HEK293 (cell line): Measurements from ENCODE around the gene IFNGR1.

ENCODE experiments used
- CTCF ChIA-PET: fragments of 350-600 bp; formaldehyde crosslinking; extraction: SDS; loops from one replicate; lab custom pipeline; 2021; ENCODE audit warnings: antibody characterized with exemption; lab: Yijun Ruan, JAX
- POLR2A ChIA-PET: fragments of 300-600 bp; formaldehyde crosslinking; extraction: SDS; loops from one replicate; lab custom pipeline; 2020; ENCODE audit warnings: antibody characterized with exemption, inconsistent platforms; lab: Yijun Ruan, JAX
- H3K27ac ChIP-seq: fragments of 200-500 bp; sonication (Bioruptor generic); 2 replicates; pipeline ENCODE4 v1.5.1; 2014; ENCODE audit warnings: low read depth, low read length, control low read depth, inconsistent platforms; ENCODE audit errors: extremely low read depth
- H3K36me3 ChIP-seq, 2 experiments: fragments of 200-500 bp in 1 of 2; sonication (Bioruptor generic) in 1 of 2; 1 replicate in 1 of 2; 2 replicates in 1 of 2; pipeline ENCODE4 v1.5.1; 2014 to 2017; ENCODE audit warnings: inconsistent platforms in 2 of 2, low read length in 2 of 2; ENCODE audit not compliant: control insufficient read depth in 2 of 2, insufficient read depth in 1 of 2
- H3K4me1 ChIP-seq: fragments of 200-500 bp; sonication (Bioruptor generic); 2 replicates; pipeline ENCODE4 v1.5.1; 2014; ENCODE audit warnings: mild to moderate bottlenecking, low read length, inconsistent platforms; ENCODE audit not compliant: control insufficient read depth, insufficient read depth
- H3K4me3 ChIP-seq: 2 replicates; pipeline ENCODE4 v1.5.1; 2011; ENCODE audit warnings: low read depth, mild to moderate bottlenecking, control low read depth, low read length, moderate library complexity
- H3K9me3 ChIP-seq: fragments of 200-500 bp; sonication (Bioruptor generic); 2 replicates; pipeline ENCODE4 v1.5.1; 2014; ENCODE audit warnings: low read depth, low read length, inconsistent platforms; ENCODE audit not compliant: control insufficient read depth, insufficient read depth
- GLIS2 ChIP-seq: fragments of 450-650 bp; formaldehyde crosslinking; IDR thresholded peaks from 2 replicates; pipeline ENCODE4 v1.5.1; 2016; ENCODE audit warnings: missing biosample characterization, missing genetic modification characterization
- KLF7 ChIP-seq: fragments of 450-650 bp; formaldehyde crosslinking; IDR thresholded peaks from 2 replicates; pipeline ENCODE4 v1.5.1; 2016; ENCODE audit warnings: missing biosample characterization, missing genetic modification characterization, borderline replicate concordance
- KLF9 ChIP-seq: fragments of 450-650 bp; formaldehyde crosslinking; IDR thresholded peaks from 2 replicates; pipeline ENCODE4 v1.5.1; 2016; ENCODE audit warnings: missing biosample characterization, missing genetic modification characterization, low read depth
- SALL2 ChIP-seq: fragments of 450-650 bp; formaldehyde crosslinking; IDR thresholded peaks from 2 replicates; pipeline ENCODE4 v1.5.0; 2017; ENCODE audit warnings: missing biosample characterization, mild to moderate bottlenecking, missing genetic modification characterization, borderline replicate concordance
- SCRT2 ChIP-seq: fragments of 450-650 bp; formaldehyde crosslinking; IDR thresholded peaks from 2 replicates; pipeline ENCODE4 v1.5.1; 2016; ENCODE audit warnings: missing biosample characterization, missing genetic modification characterization
- SP2 ChIP-seq: fragments of 450-650 bp; formaldehyde crosslinking; IDR thresholded peaks from 2 replicates; pipeline ENCODE4 v1.5.1; 2016; ENCODE audit warnings: missing biosample characterization, missing genetic modification characterization
- SP7 ChIP-seq: fragments of 450-650 bp; formaldehyde crosslinking; IDR thresholded peaks from 2 replicates; pipeline ENCODE4 v1.5.1; 2016; ENCODE audit warnings: missing biosample characterization, missing genetic modification characterization
- TRIM28 ChIP-seq: IDR thresholded peaks from 2 replicates; pipeline ENCODE4 v1.6.1; 2011; ENCODE audit warnings: low read length, control low read depth, borderline replicate concordance
- ZBTB1 ChIP-seq: fragments of 450-650 bp; formaldehyde crosslinking; IDR thresholded peaks from 2 replicates; pipeline ENCODE4 v1.5.1; 2016; ENCODE audit warnings: missing biosample characterization, missing genetic modification characterization
- ZFP69B ChIP-seq: fragments of 450-650 bp; formaldehyde crosslinking; IDR thresholded peaks from 2 replicates; pipeline ENCODE4 v1.5.1; 2016; ENCODE audit warnings: missing biosample characterization, missing genetic modification characterization
- ZNF114 ChIP-seq: fragments of 450-650 bp; formaldehyde crosslinking; IDR thresholded peaks from 2 replicates; pipeline ENCODE4 v1.5.0; 2017; ENCODE audit warnings: missing biosample characterization, missing genetic modification characterization
- ZNF140 ChIP-seq: fragments of 450-650 bp; formaldehyde crosslinking; IDR thresholded peaks from 2 replicates; pipeline ENCODE4 v1.5.1; 2016; ENCODE audit warnings: missing biosample characterization, missing genetic modification characterization
- ZNF146 ChIP-seq: fragments of 450-650 bp; formaldehyde crosslinking; IDR thresholded peaks from 2 replicates; pipeline ENCODE4 v1.5.1; 2016; ENCODE audit warnings: missing biosample characterization, missing genetic modification characterization
- ZNF155 ChIP-seq: fragments of 450-650 bp; formaldehyde crosslinking; IDR thresholded peaks from 2 replicates; pipeline ENCODE4 v1.5.1; 2016; ENCODE audit warnings: missing biosample characterization, missing genetic modification characterization
- ZNF169 ChIP-seq: fragments of 450-650 bp; formaldehyde crosslinking; IDR thresholded peaks from 2 replicates; pipeline ENCODE4 v1.5.1; 2016; ENCODE audit warnings: missing biosample characterization, missing genetic modification characterization
- ZNF174 ChIP-seq: fragments of 450-650 bp; formaldehyde crosslinking; IDR thresholded peaks from 2 replicates; pipeline ENCODE4 v1.5.0; 2017; ENCODE audit warnings: missing biosample characterization, mild to moderate bottlenecking, missing genetic modification characterization
- ZNF221 ChIP-seq: fragments of 450-650 bp; formaldehyde crosslinking; IDR thresholded peaks from 2 replicates; pipeline ENCODE4 v1.5.1; 2017; ENCODE audit warnings: missing biosample characterization, missing genetic modification characterization, borderline replicate concordance
- ZNF366 ChIP-seq: fragments of 450-650 bp; formaldehyde crosslinking; conservative IDR thresholded peaks from 2 replicates; pipeline ENCODE4 v1.5.1; 2016; ENCODE audit warnings: missing biosample characterization, missing genetic modification characterization
- ZNF37A ChIP-seq: fragments of 450-650 bp; IDR thresholded peaks from 2 replicates; pipeline ENCODE4 v1.5.1; 2018; ENCODE audit warnings: missing biosample characterization, missing genetic modification characterization
- ZNF510 ChIP-seq: fragments of 450-650 bp; formaldehyde crosslinking; IDR thresholded peaks from 2 replicates; pipeline ENCODE4 v1.5.1; 2018; ENCODE audit warnings: mild to moderate bottlenecking, missing genetic modification characterization, missing biosample characterization; ENCODE audit not compliant: insufficient replicate concordance
- ZNF529 ChIP-seq: fragments of 450-650 bp; formaldehyde crosslinking; IDR thresholded peaks from 2 replicates; pipeline ENCODE4 v1.5.1; 2017; ENCODE audit warnings: missing genetic modification characterization, missing biosample characterization; ENCODE audit not compliant: insufficient replicate concordance
- ZNF544 ChIP-seq: fragments of 450-650 bp; formaldehyde crosslinking; IDR thresholded peaks from 2 replicates; pipeline ENCODE4 v1.5.0; 2017; ENCODE audit warnings: missing biosample characterization, missing genetic modification characterization
- ZNF623 ChIP-seq: fragments of 450-650 bp; formaldehyde crosslinking; IDR thresholded peaks from 2 replicates; pipeline ENCODE4 v1.5.1; 2016; ENCODE audit warnings: missing biosample characterization, missing genetic modification characterization
- ZNF658 ChIP-seq: fragments of 450-650 bp; formaldehyde crosslinking; IDR thresholded peaks from 2 replicates; pipeline ENCODE4; 2016; ENCODE audit warnings: missing biosample characterization, missing genetic modification characterization
- ZNF677 ChIP-seq: fragments of 450-650 bp; IDR thresholded peaks from 2 replicates; pipeline ENCODE4 v1.5.0; 2018; ENCODE audit warnings: missing biosample characterization, mild to moderate bottlenecking, missing genetic modification characterization, moderate library complexity
- ZNF785 ChIP-seq: fragments of 450-650 bp; formaldehyde crosslinking; IDR thresholded peaks from 2 replicates; pipeline ENCODE4 v1.5.1; 2016; ENCODE audit warnings: missing biosample characterization, missing genetic modification characterization
- ZSCAN23 ChIP-seq: fragments of 450-650 bp; formaldehyde crosslinking; IDR thresholded peaks from 2 replicates; pipeline ENCODE4 v1.5.1; 2016; ENCODE audit warnings: missing biosample characterization, missing genetic modification characterization
- TF ChIP-seq, protein P1 (sequence below): fragments of 450-650 bp; formaldehyde crosslinking; IDR thresholded peaks from 2 replicates; pipeline ENCODE4 v1.5.1; 2016; ENCODE audit warnings: missing biosample characterization, missing genetic modification characterization
- TF ChIP-seq, protein P2 (sequence below): fragments of 450-650 bp; formaldehyde crosslinking; optimal IDR thresholded peaks from 2 replicates; pipeline ENCODE3; 2016; ENCODE audit warnings: missing biosample characterization, mild to moderate bottlenecking, missing genetic modification characterization
- TF ChIP-seq, protein P3 (sequence below): fragments of 450-650 bp; formaldehyde crosslinking; IDR thresholded peaks from 2 replicates; pipeline ENCODE4 v1.5.1; 2016; ENCODE audit warnings: missing biosample characterization, missing genetic modification characterization

Gene IFNGR1

DNA sequence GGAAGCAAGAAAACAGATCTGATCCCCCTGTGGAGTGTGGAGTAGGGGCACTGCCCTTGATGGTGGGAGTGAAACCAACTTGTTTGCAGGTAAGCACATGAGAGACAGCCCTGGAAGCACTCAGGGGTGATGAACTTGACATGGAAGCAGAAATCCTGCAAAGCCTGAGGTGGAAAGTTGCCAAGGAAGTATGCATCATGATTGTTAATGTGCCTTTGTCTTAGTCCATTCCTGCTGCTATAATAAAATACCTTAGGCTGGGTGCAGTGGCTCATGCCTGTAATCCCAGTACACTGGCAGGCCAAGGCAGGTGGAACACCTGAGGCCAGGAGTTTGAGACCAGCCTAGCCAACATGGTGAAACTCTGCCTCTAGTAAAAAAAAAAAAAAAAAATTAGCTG, 40.2 kb upstream of the IFNGR1 start (continued):
- TF ChIP-seq ZNF146 = no peak
- TF ChIP-seq SALL2 (tag by site-specific recombination) = no peak
- no peak for TF ChIP-seq ZNF169

DNA sequence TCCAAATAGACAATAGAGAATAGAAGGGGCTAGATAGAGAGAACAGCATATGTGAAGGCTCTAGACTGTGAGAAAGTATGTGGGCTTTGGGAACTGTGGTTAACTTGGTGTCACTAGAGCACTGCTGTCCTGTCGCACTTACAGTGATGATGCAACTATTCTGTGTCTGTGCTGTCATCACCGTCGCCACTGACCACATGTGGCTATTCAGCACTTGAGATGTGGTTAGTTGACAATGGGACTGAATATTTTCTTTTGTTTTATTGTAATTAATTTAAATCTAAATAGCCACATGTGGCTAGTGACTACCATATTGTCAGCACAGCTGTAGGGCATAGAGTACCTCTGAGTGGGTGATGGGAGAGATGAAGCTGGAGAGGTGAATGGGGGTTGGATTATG, 39.0 kb upstream of the IFNGR1 start:
- H3K9me3 ChIP-seq = no peaks in the 10 kb centered on the region
- CTCF ChIA-PET = no interaction called here
- no peak overlapping the region for H3K4me3 ChIP-seq
- TF ChIP-seq ZNF155 (tag by site-specific recombination) = no peak
- TF ChIP-seq SP7 (tag by site-specific recombination) = no peak
- TF ChIP-seq SCRT2 (tag by site-specific recombination) = no peak
- TF ChIP-seq ZNF658 (tag by site-specific recombination) = no peak
- no peak for TF ChIP-seq ZNF510 (tag by site-specific recombination)
- TF ChIP-seq ZNF114 = no peak
- no peak for TF ChIP-seq ZNF221
- no peak for TF ChIP-seq ZNF366 (tag by site-specific recombination)
- no peak for TF ChIP-seq ZNF140 (tag by site-specific recombination)
- TF ChIP-seq, protein P1, sequence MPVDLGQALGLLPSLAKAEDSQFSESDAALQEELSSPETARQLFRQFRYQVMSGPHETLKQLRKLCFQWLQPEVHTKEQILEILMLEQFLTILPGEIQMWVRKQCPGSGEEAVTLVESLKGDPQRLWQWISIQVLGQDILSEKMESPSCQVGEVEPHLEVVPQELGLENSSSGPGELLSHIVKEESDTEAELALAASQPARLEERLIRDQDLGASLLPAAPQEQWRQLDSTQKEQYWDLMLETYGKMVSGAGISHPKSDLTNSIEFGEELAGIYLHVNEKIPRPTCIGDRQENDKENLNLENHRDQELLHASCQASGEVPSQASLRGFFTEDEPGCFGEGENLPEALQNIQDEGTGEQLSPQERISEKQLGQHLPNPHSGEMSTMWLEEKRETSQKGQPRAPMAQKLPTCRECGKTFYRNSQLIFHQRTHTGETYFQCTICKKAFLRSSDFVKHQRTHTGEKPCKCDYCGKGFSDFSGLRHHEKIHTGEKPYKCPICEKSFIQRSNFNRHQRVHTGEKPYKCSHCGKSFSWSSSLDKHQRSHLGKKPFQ = no peak
- no peak for TF ChIP-seq KLF9 (tag by site-specific recombination)
- TF ChIP-seq GLIS2 (tag by site-specific recombination) = no peak
- TF ChIP-seq SP2 (tag by site-specific recombination) = no peak
- no peak for TF ChIP-seq ZNF785 (tag by site-specific recombination)
- TF ChIP-seq TRIM28 = no peak
- H3K36me3 ChIP-seq = no peaks in the 10 kb centered on the region
- no peak overlapping the region for H3K27ac ChIP-seq
- no peaks in the 10 kb centered on the region for H3K4me1 ChIP-seq
- POLR2A ChIA-PET = no interaction called here

DNA sequence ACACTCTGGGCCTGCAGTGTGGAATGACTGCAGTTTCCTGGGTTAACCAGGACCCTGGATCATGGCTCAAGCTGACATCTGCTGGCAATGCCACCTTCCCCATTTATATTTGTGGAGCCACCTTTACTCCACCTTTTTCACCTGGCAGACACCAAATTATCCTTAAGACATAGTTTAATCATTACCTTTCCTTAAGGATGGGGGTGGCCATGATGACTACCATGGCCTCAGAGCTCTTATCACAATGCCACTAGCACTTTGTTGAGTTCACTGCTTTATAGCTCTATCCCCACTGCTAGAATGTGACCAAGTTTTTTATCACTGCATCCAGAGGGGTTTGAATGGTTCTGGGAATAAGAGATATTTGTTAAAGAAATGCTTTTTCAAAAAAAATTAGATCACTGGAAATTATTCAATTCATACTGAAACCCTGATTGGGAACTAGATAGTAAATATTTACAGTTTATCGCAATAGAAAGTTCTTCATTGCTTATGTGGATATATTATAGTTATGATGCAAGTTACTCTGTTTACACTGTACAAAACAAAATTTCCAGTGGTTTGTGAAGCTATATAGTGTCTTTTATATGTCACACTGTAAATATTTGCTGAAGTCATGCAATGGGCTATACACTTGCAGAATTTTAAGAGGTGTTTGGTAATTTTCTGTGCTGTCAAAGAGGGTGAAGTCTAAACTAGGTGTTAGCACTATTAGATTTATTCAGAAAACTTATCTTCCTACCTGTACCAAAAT, 37.3 kb upstream of the IFNGR1 start:
- Histone ChIP-seq H3K4me3 (no peak overlapping the region), H3K4me1 (no peaks in the 10 kb centered on the region), H3K36me3 (no peaks in the 10 kb centered on the region), H3K27ac (no peak overlapping the region), H3K9me3 (no peaks in the 10 kb centered on the region)
- ChIA-PET POLR2A (no interaction called here), CTCF (interaction anchor here (0.6 kb wide), 1 partner anchor 9 kb away, joined by 4 read pairs; no protein-coding TSS in a partner anchor)
- no peak for TF ChIP-seq KLF7
- no peak for TF ChIP-seq ZNF677 (tag by site-specific recombination)
- TF ChIP-seq ZNF623 (tag by site-specific recombination) = no peak
- no peak for TF ChIP-seq ZBTB1 (tag by site-specific recombination)
- no peak for TF ChIP-seq ZNF544 (tag by site-specific recombination)
- no peak for TF ChIP-seq ZNF174 (tag by site-specific recombination)
- TF ChIP-seq ZNF529 (tag by site-specific recombination) = no peak
- no peak for TF ChIP-seq ZSCAN23
- TF ChIP-seq, protein P2, sequence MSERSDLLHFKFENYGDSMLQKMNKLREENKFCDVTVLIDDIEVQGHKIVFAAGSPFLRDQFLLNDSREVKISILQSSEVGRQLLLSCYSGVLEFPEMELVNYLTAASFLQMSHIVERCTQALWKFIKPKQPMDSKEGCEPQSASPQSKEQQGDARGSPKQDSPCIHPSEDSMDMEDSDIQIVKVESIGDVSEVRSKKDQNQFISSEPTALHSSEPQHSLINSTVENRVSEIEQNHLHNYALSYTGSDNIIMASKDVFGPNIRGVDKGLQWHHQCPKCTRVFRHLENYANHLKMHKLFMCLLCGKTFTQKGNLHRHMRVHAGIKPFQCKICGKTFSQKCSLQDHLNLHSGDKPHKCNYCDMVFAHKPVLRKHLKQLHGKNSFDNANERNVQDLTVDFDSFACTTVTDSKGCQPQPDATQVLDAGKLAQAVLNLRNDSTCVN = no peak
- no peak for TF ChIP-seq ZFP69B (tag by site-specific recombination)
- TF ChIP-seq ZNF37A (tag by site-specific recombination) = no peak
- TF ChIP-seq, protein P3, sequence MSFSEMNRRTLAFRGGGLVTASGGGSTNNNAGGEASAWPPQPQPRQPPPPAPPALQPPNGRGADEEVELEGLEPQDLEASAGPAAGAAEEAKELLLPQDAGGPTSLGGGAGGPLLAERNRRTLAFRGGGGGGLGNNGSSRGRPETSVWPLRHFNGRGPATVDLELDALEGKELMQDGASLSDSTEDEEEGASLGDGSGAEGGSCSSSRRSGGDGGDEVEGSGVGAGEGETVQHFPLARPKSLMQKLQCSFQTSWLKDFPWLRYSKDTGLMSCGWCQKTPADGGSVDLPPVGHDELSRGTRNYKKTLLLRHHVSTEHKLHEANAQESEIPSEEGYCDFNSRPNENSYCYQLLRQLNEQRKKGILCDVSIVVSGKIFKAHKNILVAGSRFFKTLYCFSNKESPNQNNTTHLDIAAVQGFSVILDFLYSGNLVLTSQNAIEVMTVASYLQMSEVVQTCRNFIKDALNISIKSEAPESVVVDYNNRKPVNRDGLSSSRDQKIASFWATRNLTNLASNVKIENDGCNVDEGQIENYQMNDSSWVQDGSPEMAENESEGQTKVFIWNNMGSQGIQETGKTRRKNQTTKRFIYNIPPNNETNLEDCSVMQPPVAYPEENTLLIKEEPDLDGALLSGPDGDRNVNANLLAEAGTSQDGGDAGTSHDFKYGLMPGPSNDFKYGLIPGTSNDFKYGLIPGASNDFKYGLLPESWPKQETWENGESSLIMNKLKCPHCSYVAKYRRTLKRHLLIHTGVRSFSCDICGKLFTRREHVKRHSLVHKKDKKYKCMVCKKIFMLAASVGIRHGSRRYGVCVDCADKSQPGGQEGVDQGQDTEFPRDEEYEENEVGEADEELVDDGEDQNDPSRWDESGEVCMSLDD (tag by site-specific recombination) = no peak
- TF ChIP-seq, all 188 proteins: peak for 0
